ENCODE measurements around the gene CDKN2AIP. TPM values are rescaled to one million over a fixed set of nuclear protein-coding genes. Genes with fewer than 3 reads are reported as not detected.
A peak's percentile ranks its signal among the peaks of the same experiment; 100 is the strongest.
"Not testable (repeated sequence)": the region's sequence is repeated elsewhere in the genome, so short reads cannot be mapped to it uniquely, and the experiment has no call there.

Gene CDKN2AIP
- polyA plus RNA-seq, 3 donors from 2014 or later = 10.7 to 41.3 (median 28.8) TPM

- peaks cover 5 to 11% (median 8%) of the 10 kb centered on the region in 3 donors for H3K27me3 Mint-ChIP-seq (ENCODE audit: low read depth in 3 of 3)
- H3K36me3 Mint-ChIP-seq = peaks cover 0 to 23% (median 15%) of the 10 kb centered on the region in 3 donors
- H3K9me3 Mint-ChIP-seq = no peaks in the 10 kb centered on the region
- H3K4me1 Mint-ChIP-seq = peaks cover 53 to 66% of the 10 kb centered on the region in 2 donors
- no peak for DNase-seq
- peak overlapping the region; percentile 95 to 99 (median 98) for H3K4me3 Mint-ChIP-seq
- peak overlapping the region; percentile 96 to 99 (median 96) for H3K27ac Mint-ChIP-seq
These were observed 627 bp downstream of the CDKN2AIP start for GRCh38 chr4:183445097-183445428.

DNA sequence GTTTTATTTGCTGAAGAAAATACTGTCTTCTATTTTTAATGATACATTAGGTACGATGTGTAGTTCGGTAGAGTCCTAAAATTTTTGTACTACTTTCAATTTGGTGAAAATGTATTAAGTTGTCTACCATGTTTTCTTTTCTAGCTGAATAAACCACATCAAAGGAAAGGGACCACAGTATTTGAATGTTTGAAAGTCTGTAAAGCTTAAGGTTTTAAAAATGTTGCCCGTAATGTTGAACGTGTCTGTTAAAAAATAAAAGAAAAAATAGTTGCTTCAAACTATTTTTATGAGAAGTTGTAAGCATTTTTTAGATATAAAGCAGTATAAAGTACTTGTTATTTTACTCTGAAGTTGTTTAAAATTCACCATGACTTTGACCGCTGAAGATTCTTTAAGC is 3.2 kb downstream of the CDKN2AIP start:
- H3K4me1 Mint-ChIP-seq = peaks cover 53 to 66% of the 10 kb centered on the region in 2 donors
- no peaks in the 10 kb centered on the region for H3K9me3 Mint-ChIP-seq
- H3K36me3 Mint-ChIP-seq = peaks cover 0 to 23% (median 18%) of the 10 kb centered on the region in 3 donors
- no peak for DNase-seq
- peak overlapping the region in 5 of 6 donors; percentile 14 to 96 (median 82) for H3K27ac Mint-ChIP-seq
- H3K4me3 Mint-ChIP-seq = peak overlapping the region in 2 of 5 donors; percentile 12 to 15
- H3K27me3 Mint-ChIP-seq (ENCODE audit: low read depth in 3 of 3) = peaks cover 5 to 11% (median 8%) of the 10 kb centered on the region in 3 donors

GRCh38 chr4:183448436-183448835 is 4.0 kb downstream of the CDKN2AIP start:
- peaks cover 0 to 23% (median 18%) of the 10 kb centered on the region in 3 donors for H3K36me3 Mint-ChIP-seq
- no peaks in the 10 kb centered on the region for H3K9me3 Mint-ChIP-seq
- H3K27ac Mint-ChIP-seq = peak overlapping the region in 4 of 6 donors; percentile 14 to 96 (median 62)
- H3K4me1 Mint-ChIP-seq = peaks cover 48 to 60% of the 10 kb centered on the region in 2 donors
- H3K4me3 Mint-ChIP-seq = peak overlapping the region in 2 of 5 donors; percentile 12 to 50
- peaks cover 5 to 11% (median 8%) of the 10 kb centered on the region in 3 donors for H3K27me3 Mint-ChIP-seq (ENCODE audit: low read depth in 3 of 3)
- no peak for DNase-seq

- Mint-ChIP-seq H3K4me1 (peaks cover 43 to 54% of the 10 kb centered on the region in 2 donors), H3K36me3 (peaks cover 0 to 23% (median 18%) of the 10 kb centered on the region in 3 donors), H3K9me3 (no peaks in the 10 kb centered on the region), H3K27ac (peak overlapping the region in 3 of 6 donors; percentile 2 to 46 (median 5)), H3K27me3 (ENCODE audit: low read depth in 3 of 3) (peaks cover 5 to 8% (median 6%) of the 10 kb centered on the region in 3 donors), H3K4me3 (no peak overlapping the region)
- DNase-seq = no peak
These were observed 4.9 kb downstream of the CDKN2AIP start for GRCh38 chr4:183449193-183449882.

DNA sequence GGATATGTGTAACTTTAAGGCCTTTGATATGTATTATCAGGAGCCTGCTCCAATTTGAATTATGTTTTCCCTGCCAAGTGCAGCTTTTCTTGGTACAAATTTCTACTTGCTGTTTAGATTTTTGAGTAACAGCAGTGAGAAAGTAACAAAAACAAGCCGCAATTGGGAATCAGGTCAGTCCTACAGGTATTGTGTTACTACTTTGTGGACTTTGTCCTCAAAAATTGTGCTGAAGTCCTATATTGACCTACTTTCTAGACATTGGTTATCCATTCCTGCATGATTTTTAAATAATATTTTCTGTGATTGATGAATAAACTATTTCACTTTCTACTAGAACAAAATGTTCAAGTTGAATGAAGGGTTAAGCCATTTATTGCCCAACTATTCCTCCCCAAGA is 5.7 kb downstream of the CDKN2AIP start:
- no peaks in the 10 kb centered on the region for H3K9me3 Mint-ChIP-seq

DNA sequence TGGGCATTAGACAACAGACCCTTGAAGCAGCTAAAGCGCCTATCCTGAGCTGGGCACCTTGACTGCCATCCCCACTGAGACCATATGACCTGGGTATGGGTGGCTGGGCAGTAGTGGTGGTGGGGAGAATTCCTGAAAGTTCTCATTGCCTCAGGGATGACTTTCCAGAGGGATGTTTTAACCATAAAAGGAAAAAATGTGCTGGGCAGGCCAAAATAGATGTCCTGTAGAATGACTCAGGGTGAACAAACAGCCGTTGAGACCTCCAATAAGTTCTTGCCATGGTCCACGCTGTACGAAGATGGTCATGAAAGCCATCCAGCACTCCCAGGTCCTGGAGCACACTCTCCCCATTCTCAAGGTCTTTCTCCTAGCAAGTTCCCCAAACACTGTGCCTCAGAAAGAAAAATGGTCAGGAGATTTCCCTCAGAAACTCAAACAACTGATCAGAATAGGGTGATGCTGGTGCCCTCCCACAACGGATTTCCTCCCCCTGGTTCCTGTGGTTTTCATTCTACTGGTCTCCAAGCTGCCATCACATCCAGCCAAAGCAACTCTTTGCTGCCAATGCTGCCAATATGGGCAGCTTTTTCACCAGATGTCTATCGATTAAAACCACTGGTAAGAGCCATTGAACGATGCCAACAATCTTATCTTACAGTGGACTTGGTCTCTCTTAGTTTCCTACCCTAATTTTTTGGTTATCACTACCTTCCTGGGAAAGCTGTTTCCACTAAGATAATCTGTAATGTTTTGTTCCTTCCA is 11.2 kb downstream of the CDKN2AIP start:
- Mint-ChIP-seq H3K9me3 (no peaks in the 10 kb centered on the region), H3K36me3 (peaks cover 0 to 8% (median 0%) of the 10 kb centered on the region in 3 donors), H3K27me3 (ENCODE audit: low read depth in 3 of 3) (peaks cover 0 to 3% (median 0%) of the 10 kb centered on the region in 3 donors), H3K4me3 (peak overlapping the region in 1 of 5 donors; percentile 43), H3K4me1 (peaks cover 13 to 18% of the 10 kb centered on the region in 2 donors), H3K27ac (peak overlapping the region in 5 of 6 donors; percentile 12 to 70 (median 49))
- no peak for DNase-seq

More for the DNA sequence above, 5.7 kb downstream of the CDKN2AIP start:
- DNase-seq = no peak
- no peak overlapping the region for H3K27ac Mint-ChIP-seq
- H3K27me3 Mint-ChIP-seq (ENCODE audit: low read depth in 3 of 3) = peaks cover 0 to 2% (median 1%) of the 10 kb centered on the region in 3 donors
- peaks cover 0 to 23% (median 18%) of the 10 kb centered on the region in 3 donors for H3K36me3 Mint-ChIP-seq
- H3K4me3 Mint-ChIP-seq = no peak overlapping the region
- H3K4me1 Mint-ChIP-seq = peaks cover 40 to 54% of the 10 kb centered on the region in 2 donors

GRCh38 chr4:183458005-183458404 is 13.6 kb downstream of the CDKN2AIP start:
- peaks cover 13 to 18% of the 10 kb centered on the region in 2 donors for H3K4me1 Mint-ChIP-seq
- H3K36me3 Mint-ChIP-seq = peaks cover 0 to 5% (median 0%) of the 10 kb centered on the region in 3 donors
- H3K27ac Mint-ChIP-seq = no peak overlapping the region
- H3K4me3 Mint-ChIP-seq = no peak overlapping the region
- peaks cover 0 to 3% (median 0%) of the 10 kb centered on the region in 3 donors for H3K27me3 Mint-ChIP-seq (ENCODE audit: low read depth in 3 of 3)
- no peaks in the 10 kb centered on the region for H3K9me3 Mint-ChIP-seq
- no peak for DNase-seq

DNA sequence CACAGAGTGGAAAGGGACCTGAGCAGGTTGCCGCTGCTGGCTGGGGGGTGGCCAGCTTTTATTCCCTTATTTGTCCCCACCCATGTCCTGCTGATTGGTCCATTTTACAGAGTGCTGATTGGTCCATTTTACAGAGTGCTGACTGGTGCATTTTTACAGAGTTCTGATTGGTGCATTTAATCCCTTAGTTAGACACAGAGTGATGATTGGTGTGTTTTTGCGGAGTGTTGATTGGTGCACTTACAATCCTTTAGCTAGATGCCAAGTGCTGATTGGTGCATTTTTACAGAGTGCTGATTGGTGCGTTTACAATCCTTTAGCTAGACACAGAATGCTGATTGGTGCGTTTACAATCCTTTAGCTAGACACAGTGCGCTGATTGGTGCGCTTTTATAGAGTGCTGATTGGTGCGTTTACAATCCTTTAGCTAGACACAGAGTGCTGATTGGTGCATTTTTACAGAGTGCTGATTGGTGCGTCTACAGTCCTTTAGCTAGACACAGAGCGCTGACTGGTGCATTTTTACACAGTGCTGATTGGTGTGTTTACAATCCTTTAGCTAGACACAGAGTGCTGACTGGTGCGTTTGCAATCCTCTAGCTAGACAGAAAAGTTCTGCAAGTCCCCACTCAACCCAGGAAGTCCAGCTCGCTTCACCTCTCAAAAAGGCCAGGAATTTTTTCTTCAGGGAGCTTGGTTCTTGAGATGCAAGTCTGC is 19.6 kb downstream of the CDKN2AIP start:
- not testable (repeated sequence) for H3K36me3 Mint-ChIP-seq; H3K9me3 Mint-ChIP-seq; H3K4me1 Mint-ChIP-seq; H3K27me3 Mint-ChIP-seq (ENCODE audit: low read depth in 3 of 3); H3K4me3 Mint-ChIP-seq; H3K27ac Mint-ChIP-seq; DNase-seq

DNA sequence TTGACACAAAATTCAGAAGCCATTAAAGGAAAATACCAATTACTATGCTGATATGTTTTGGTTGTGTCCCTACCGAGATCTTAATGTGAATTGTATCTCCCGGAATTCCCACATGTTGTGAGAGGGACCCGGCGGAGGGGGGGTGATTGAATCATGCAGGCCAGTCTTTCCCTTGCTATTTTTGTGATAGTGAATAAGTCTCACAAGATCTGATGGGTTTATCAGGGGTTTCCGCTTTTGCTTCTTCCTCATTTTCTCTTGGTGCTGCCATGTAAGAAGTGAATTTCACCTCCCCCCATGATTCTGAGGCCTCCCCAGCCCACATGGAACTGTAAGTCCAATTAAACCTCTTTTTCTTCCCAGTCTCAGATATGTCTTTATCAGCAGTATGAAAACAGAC is 21.4 kb downstream of the CDKN2AIP start:
- not testable (repeated sequence) for H3K27ac Mint-ChIP-seq; DNase-seq; H3K4me1 Mint-ChIP-seq; H3K27me3 Mint-ChIP-seq (ENCODE audit: low read depth in 3 of 3); H3K4me3 Mint-ChIP-seq; H3K9me3 Mint-ChIP-seq; H3K36me3 Mint-ChIP-seq

- Mint-ChIP-seq H3K36me3 (no peaks in the 10 kb centered on the region), H3K4me3 (no peak overlapping the region), H3K9me3 (no peaks in the 10 kb centered on the region), H3K27me3 (ENCODE audit: low read depth in 3 of 3) (peaks cover 0 to 6% (median 0%) of the 10 kb centered on the region in 3 donors), H3K27ac (no peak overlapping the region), H3K4me1 (peaks cover 0 to under 1% of the 10 kb centered on the region in 2 donors)
- no peak for DNase-seq
These were observed 22.8 kb downstream of the CDKN2AIP start for GRCh38 chr4:183467246-183467645.

DNA sequence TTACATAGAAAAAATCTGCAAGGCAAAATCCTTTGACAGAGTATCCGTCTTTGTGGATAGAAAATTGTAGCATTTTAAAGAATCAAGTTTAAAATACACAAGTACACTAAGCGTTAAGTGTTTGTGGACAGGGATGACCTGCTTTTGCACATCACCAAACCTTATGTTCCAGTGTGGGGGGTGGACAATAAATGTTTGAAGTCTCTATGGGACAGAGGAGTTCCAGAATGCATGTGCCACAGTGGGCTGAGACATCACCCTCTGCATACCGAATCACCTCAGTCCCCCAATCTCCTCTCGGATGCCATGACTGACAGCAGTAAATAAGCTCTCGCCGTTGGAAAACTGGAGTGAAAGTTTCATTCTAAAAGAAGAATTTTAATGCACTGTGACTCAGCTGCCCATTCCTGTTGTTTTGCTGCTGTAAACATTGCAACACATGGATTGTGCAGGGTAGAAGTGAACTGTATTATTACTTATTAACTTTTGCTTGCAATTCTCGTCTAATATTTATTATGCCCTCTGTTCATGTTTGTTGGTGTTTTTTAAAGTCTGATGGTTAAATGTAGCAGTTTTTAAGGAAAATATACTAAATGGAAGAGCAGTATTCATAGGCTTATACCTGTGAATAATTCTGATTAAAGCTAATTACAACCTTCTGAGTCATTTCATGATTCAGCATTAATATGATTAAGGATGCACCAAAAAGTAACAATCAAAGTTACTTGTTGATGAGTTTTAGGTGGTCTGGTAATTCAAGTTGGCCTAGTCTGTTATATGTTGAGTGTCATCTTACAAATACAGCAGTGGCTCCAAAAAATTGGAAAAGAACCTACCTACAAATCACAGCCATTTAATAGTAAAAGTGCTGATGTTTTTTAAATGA is 24.0 kb downstream of the CDKN2AIP start:
- H3K4me1 Mint-ChIP-seq = peaks cover 0 to 7% of the 10 kb centered on the region in 2 donors
- no peak for DNase-seq
- no peaks in the 10 kb centered on the region for H3K36me3 Mint-ChIP-seq
- H3K27me3 Mint-ChIP-seq (ENCODE audit: low read depth in 3 of 3) = peaks cover 0 to 4% (median 0%) of the 10 kb centered on the region in 3 donors
- H3K4me3 Mint-ChIP-seq = no peak overlapping the region
- no peaks in the 10 kb centered on the region for H3K9me3 Mint-ChIP-seq
- H3K27ac Mint-ChIP-seq = no peak overlapping the region

DNA sequence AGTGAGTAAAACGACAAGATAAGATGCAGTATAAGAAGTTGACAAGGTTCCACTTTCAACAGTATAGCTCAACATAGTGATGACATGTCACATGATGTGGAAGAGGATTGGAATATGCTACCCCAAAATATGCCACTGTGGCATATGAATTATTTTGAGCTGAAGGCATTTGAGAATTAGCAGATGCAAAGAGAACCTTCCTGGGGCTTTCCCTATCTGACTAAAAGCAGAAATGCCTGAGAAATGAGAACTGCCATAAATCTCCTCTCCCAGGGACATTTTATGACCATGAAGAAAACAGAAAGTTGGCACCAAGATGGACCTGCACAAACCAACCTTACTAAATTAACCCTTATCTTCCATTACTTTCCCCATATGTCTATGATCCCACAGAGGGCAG is 24.8 kb downstream of the CDKN2AIP start:
- Mint-ChIP-seq H3K27me3 (ENCODE audit: low read depth in 3 of 3) (peaks cover 0 to 4% (median 2%) of the 10 kb centered on the region in 3 donors), H3K27ac (no peak overlapping the region), H3K4me3 (no peak overlapping the region), H3K9me3 (no peaks in the 10 kb centered on the region), H3K36me3 (no peaks in the 10 kb centered on the region), H3K4me1 (peaks cover 0 to 7% of the 10 kb centered on the region in 2 donors)
- DNase-seq = no peak

GRCh38 chr4:183469936-183470335 is 25.5 kb downstream of the CDKN2AIP start:
- H3K27me3 Mint-ChIP-seq (ENCODE audit: low read depth in 3 of 3) = peaks cover 2 to 4% (median 2%) of the 10 kb centered on the region in 3 donors
- DNase-seq = no peak
- no peaks in the 10 kb centered on the region for H3K36me3 Mint-ChIP-seq
- no peaks in the 10 kb centered on the region for H3K9me3 Mint-ChIP-seq
- no peak overlapping the region for H3K4me3 Mint-ChIP-seq
- H3K27ac Mint-ChIP-seq = no peak overlapping the region
- peaks cover 0 to 7% of the 10 kb centered on the region in 2 donors for H3K4me1 Mint-ChIP-seq

Measured in immature natural killer cell (primary cell).